NCI-H69 (cell line): Measurements from ENCODE around the gene ACBD4.

ENCODE experiments used
- DNase-seq: peaks from one replicate; lab custom pipeline; 2025; lab: John Stamatoyannopoulos, UW

ACBD4 gene

GRCh38 chr17:45135192-45135977 is at the start of gene ACBD4:
TSS of gene ACBD4 (plus strand) at chr17:45135687. CDS start at chr17:45136145, 458 bp downstream.
- peak; percentile 97 for DNase-seq

GRCh38 chr17:45086391-45086790 is 49.1 kb upstream of the ACBD4 start:
- no peak for DNase-seq

GRCh38 chr17:45086865-45087503 is 48.5 kb upstream of the ACBD4 start:
- DNase-seq: no peak

- DNase-seq: no peak
Observed at GRCh38 chr17:45087504-45087975, 47.9 kb upstream of the ACBD4 start.

- DNase-seq: no peak
Observed at GRCh38 chr17:45087978-45088377, 47.5 kb upstream of the ACBD4 start.

- DNase-seq: no peak
Observed at GRCh38 chr17:45088741-45089140, 46.7 kb upstream of the ACBD4 start.

- DNase-seq: no peak
Observed at GRCh38 chr17:45090711-45091110, 44.8 kb upstream of the ACBD4 start.

- no peak for DNase-seq
Observed at GRCh38 chr17:45091778-45092425, 43.6 kb upstream of the ACBD4 start.

- DNase-seq: no peak
Observed at GRCh38 chr17:45092911-45093430, 42.5 kb upstream of the ACBD4 start.

GRCh38 chr17:45093444-45094110 is 41.9 kb upstream of the ACBD4 start:
- DNase-seq: no peak

GRCh38 chr17:45096141-45096540 is 39.3 kb upstream of the ACBD4 start:
- peak; percentile 38 for DNase-seq

- no peak for DNase-seq
Observed at GRCh38 chr17:45096926-45097325, 38.6 kb upstream of the ACBD4 start.

- DNase-seq: no peak
Observed at GRCh38 chr17:45098081-45098868, 37.2 kb upstream of the ACBD4 start.

GRCh38 chr17:45098869-45099616 is 36.4 kb upstream of the ACBD4 start:
- peak; percentile 84 for DNase-seq

GRCh38 chr17:45101546-45101882 is 34.0 kb upstream of the ACBD4 start:
- no peak for DNase-seq

- no peak for DNase-seq
Observed at GRCh38 chr17:45101883-45102811, 33.3 kb upstream of the ACBD4 start.

- no peak for DNase-seq
Observed at GRCh38 chr17:45102856-45103255, 32.6 kb upstream of the ACBD4 start.

- no peak for DNase-seq
Observed at GRCh38 chr17:45103269-45103795, 32.2 kb upstream of the ACBD4 start.

GRCh38 chr17:45104029-45104428 is 31.5 kb upstream of the ACBD4 start:
- DNase-seq: no peak
